Activated T-cell treated with anti-CD3 and anti-CD28 coated beads, Interleukin-2, amount 50 U/mL, for 1 hour (primary cell): ENCODE results near the gene CD6.

Experiments
- DNase-seq: peaks from one replicate; pipeline ENCODE4 v3.0.0-alpha.2; 2020

CD6 gene

GRCh38 chr11:60957188-60957587 lies 14.3 kb upstream of the CD6 start:
- no peak for DNase-seq

GRCh38 chr11:60959431-60959830 lies 12.0 kb upstream of the CD6 start:
- DNase-seq, result no peak

DNA sequence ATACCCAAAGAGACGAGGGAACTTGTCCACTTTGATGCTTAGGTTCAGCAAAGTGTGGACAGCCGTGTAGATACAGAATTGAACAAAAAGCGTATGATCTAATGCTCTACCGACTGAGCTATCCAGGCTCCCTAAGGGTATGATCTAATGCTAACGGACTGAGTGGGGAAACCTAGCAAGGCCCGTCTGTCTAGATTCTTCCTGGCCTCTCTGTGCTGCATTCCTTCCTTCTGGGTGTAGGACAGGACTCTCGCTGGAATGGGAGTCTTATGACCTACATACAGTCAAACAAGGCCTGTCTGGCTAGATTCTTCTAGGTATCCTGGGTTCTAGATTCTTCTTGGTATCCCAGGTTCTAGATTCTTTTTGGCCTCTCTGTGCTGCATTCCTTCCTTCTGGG lies 11.1 kb upstream of the CD6 start:
- no peak for DNase-seq

DNA sequence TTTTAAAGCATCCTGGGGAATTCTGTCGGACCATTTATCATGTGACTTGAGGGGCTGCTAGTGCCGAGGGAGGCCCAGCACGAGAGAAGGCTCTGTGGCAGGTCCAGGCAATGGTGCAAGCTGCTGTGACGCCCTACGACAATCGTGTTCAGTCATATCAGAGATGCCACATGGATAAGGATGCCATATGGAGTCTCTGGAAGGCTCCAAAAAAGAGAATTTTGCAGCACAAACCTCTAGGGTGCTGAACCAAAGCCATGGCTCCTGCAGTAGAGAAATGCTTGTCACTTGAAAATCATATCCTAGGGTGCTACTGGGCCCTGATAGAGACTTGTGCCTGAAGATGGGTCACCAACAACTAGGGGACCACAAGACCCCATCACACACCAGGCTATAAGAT lies 6.7 kb upstream of the CD6 start:
- no peak for DNase-seq

DNA sequence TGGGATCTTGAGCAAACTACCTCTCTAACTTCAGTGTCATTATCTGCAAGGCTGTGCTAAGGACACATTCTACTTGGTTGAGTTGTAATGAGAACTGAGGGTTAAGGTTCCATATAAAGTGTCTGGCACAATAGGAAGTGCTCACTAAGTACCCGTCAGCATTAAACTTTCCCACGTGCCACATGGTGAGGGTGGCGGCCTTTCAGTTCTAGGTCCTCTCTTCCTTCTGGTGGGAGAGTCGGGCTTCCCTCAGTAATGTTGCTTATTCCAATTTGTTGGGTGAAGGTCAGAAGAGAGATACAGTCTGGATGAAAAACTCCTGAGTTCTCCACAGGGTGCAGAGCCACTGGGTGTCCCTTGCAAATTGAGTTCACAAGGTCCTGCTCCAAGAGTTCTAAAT lies 4.6 kb upstream of the CD6 start:
- DNase-seq, result no peak

GRCh38 chr11:60968223-60968622 lies 3.3 kb upstream of the CD6 start:
- DNase-seq, result no peak

- peak; percentile 88 for DNase-seq
Observed at GRCh38 chr11:60970369-60970774, 1.1 kb upstream of the CD6 start.

GRCh38 chr11:60970890-60971289 lies 590 bp upstream of the CD6 start:
- DNase-seq, result peak; percentile 34

DNA sequence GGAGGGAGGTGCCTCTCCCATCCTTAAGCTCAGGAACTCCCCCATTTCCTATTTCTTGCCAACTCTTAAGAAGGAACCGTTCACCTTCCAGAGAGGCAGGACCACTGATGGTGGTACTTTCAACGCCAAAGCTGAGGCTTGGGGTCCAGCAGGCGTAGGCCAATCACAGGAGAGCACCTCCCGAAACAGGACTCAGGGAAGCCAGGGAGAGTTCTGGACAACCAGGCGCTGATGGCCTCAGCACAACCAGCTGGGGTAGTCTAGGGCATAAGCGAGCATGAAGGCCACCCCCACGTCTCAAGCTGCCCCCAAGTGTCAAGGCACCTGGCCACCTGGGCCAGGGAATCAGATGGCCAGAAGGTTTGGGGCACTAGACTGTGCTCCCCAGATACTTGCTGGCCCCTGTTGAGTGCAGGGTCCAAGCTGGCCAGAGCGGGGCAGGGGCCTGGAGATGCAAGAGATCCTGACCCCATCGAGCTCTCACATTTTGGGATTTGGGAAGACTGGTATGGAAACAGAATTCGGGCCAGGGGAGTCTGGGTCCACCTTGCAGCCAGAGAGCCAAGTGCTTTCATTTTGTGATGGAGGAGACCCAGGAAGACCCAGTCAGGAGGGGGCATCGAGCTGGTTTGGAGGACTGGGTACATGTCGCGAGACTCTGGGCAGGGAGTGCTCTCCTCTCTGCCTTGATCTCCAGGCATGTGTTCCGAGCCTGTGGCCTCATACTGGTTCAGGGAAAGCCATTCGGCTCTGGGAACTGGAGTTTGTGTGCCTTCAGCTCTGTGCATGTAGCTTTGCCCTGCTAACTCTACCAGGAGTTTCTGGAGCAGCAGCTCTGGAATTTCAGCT lies 926 bp downstream of the CD6 start:
- peak; percentile 61 for DNase-seq

DNA sequence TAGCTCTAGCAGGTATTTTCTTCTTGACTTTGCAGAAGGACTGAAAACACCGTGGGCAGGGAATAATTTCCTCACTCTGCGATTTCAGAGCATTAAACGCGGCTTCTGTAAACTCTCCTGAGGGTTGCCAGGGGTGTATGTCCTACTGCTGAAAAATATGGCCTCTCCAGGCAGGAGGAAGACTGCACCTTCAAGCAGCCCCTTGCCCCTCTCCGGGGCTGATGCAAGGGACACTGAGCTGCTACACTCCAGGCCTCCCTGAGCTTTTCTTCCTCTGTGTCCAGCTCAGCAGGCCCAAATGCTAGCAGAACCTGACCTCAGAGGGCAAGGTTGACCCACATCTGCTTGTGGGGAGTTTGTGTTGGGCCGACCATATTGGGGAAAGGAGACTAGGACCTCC lies 2.2 kb downstream of the CD6 start:
- peak; percentile 54 for DNase-seq

DNA sequence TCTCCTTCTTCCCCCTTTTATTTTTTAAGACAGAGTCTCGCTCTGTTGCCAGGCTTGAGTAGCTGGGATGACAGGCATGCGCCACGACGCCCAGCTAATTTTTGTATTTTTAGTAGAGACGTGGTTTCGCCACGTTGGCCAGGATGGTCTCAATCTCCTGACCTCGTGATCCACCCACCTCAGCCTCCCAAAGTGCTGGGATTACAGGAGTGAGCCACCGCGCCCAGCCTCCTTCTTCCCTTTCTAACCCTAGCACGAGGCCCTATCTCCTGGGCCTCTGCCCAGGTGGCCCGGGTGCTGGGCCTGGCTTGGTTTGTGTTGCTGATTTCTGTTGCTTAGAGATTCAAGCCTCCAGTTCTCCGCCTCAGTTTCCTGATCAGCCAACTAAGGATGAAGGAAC lies 2.8 kb downstream of the CD6 start:
- DNase-seq, result peak; percentile 54

GRCh38 chr11:60974726-60975125 lies 3.2 kb downstream of the CD6 start:
- DNase-seq, result peak; percentile 50

GRCh38 chr11:60977224-60977623 lies 5.7 kb downstream of the CD6 start:
- no peak for DNase-seq

- no peak for DNase-seq
Observed at GRCh38 chr11:60977836-60978235, 6.4 kb downstream of the CD6 start.

DNA sequence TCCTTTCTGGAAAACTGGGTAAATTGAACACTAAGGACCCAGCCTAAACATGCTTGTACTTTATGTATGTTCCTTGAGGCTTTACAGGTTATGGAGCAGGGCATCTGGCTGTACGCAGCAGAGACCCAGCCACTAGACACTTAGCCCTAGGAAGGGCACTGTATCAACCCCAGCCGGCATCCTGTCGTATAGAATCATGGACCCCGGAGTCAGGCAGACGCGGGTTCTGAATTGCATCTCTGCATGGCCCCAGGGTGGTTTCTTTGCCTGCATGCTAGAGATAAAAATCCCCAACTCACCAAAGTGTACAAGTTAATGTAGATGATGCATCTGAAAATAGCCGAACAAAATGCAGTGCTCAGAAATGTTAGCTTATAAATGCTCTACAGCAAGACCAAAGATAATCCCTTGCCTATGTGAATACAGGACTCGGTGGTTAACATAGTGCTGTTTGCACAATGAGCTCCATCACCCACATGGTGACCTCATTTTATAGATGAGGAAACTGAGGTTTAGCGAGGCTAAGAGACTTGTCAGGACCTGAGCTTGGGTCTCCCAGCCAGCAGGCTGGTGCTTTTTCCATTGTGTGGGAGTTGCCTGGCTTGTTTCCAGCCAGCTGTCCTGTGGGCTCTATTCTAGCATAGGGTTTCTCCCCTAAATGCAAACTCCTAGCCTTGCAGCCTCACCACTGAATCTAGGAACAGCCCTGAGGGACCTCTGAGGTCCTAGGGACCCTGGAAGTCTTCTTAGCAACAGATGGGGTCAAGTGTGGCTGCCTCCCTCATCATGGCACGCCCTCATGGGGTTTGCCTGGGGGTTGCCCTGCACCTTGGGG lies 7.3 kb downstream of the CD6 start:
- peak; percentile 61 for DNase-seq

- DNase-seq, result no peak
Observed at GRCh38 chr11:60981515-60981914, 10.0 kb downstream of the CD6 start.

GRCh38 chr11:60982184-60982583 lies 10.7 kb downstream of the CD6 start:
- DNase-seq, result peak; percentile 44

DNA sequence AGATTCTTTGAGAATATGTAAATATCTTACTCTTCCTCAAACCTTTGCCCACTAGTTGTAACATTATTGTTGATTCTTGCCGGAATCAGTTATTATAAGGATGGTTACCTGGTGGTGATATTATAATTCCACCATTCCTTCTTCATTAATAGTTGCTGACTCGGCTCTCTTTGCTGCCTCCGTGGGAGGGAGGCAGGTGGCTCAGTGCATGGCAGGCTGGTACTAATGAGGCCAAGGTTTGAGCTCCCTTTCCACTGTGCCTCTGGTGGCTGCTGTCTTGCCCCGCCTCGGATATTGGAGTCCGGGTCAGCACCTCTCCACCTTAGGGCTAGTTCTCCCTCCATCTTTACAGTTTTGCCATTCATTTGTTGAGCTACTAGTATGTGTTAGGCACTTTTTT lies 12.7 kb downstream of the CD6 start:
- peak; percentile 37 for DNase-seq

DNA sequence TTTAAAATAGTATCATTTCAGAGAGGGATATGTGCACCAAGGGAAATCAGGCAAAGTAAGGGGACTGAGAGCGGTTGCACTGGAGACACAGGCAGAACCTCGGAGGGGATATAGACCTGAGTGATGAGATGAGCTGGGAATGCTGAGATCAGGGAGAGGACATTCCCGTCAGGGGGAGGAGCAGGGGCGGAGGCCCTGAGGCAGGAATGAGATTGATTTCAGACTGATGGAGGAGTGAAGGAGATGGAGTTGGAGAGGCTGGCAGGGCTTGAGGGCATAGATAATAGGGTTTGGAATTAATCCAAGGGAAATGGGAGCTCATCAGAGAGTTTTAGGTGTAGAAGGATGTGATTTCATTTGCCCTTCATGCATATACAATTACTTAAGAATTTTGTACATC lies 13.2 kb downstream of the CD6 start:
- peak; percentile 31 for DNase-seq

- DNase-seq, result peak; percentile 36
Observed at GRCh38 chr11:60985501-60985900, 14.0 kb downstream of the CD6 start.

- DNase-seq, result peak; percentile 87
Observed at GRCh38 chr11:60985991-60986915, 14.8 kb downstream of the CD6 start.

GRCh38 chr11:60987577-60988277 lies 16.2 kb downstream of the CD6 start:
- peak; percentile 53 for DNase-seq
